ENCODE data around the gene BRI3.

The BRI3 gene

DNA sequence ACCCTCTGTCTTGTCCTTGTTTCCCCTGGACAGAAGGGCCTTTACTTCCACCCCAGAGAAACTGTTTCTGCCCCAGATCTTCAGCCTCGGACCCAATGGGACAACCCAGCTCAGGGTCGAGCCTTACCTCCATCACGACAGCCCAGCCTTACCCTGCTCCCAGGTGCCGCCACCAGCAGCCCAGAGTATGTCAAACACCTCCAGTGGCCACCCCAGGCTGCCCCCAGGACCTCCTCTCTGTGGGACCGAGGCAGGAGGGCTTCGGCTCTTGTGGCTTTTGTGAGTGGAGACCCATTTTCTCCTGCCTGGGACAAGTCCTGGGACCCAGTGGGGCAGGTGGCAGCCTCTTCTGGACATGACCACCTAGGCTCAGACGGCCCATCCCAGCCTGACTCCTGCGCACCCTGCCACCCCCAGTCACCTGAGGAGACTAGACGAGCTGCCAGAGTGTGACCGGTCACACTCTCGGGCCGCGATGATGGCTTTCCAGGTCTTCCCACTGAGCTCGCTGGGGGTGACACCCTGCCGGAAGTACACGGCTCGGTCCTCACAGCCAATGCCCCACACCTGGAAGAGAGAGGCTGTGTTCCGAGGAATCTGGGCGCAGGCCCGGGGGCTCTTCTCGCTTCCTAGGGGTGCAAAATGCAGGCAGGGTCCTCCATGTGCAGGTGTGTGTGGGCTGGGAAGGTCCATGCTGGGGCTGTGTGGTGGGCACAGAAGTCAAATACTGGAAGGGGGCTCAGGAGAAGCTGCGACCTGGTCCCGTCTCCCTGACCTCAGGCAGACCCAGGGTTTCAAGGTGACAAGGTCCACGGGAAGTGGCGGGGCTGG lies 44.9 kb upstream of the BRI3 start:
- Histone ChIP-seq H3K4me1 (ENCODE audit: insufficient read depth, low read length, severe bottlenecking) (no peaks in the 10 kb centered on the region), H3K9ac (ENCODE audit: low read length) (no peak overlapping the region), H3F3A (ENCODE audit: insufficient read depth, low read length) (no peaks in the 10 kb centered on the region), H3K9me2 (ENCODE audit: low read depth, low read length) (no peaks in the 10 kb centered on the region), H2AFZ (ENCODE audit: low read length) (no peak overlapping the region), H3K4me2 (ENCODE audit: low read length) (no peak overlapping the region), H3K4me3 (ENCODE audit: low read depth, low read length, poor library complexity, severe bottlenecking) (no peak overlapping the region), H4K20me1 (ENCODE audit: insufficient read depth, low read length) (no peaks in the 10 kb centered on the region), H3K36me3 (ENCODE audit: insufficient read depth, low read length) (peaks cover 6% of the 10 kb centered on the region; the same call in 1 of the 2 replicates), H3K27ac (ENCODE audit: low read depth, low read length, poor library complexity, severe bottlenecking) (no peak overlapping the region), H3K9me3 (ENCODE audit: low read length) (no peaks in the 10 kb centered on the region), H3K27me3 (ENCODE audit: insufficient read depth, low read length) (no peaks in the 10 kb centered on the region), H3K79me2 (ENCODE audit: insufficient read depth, low read length) (no peaks in the 10 kb centered on the region)
- TF ChIP-seq, protein P1, sequence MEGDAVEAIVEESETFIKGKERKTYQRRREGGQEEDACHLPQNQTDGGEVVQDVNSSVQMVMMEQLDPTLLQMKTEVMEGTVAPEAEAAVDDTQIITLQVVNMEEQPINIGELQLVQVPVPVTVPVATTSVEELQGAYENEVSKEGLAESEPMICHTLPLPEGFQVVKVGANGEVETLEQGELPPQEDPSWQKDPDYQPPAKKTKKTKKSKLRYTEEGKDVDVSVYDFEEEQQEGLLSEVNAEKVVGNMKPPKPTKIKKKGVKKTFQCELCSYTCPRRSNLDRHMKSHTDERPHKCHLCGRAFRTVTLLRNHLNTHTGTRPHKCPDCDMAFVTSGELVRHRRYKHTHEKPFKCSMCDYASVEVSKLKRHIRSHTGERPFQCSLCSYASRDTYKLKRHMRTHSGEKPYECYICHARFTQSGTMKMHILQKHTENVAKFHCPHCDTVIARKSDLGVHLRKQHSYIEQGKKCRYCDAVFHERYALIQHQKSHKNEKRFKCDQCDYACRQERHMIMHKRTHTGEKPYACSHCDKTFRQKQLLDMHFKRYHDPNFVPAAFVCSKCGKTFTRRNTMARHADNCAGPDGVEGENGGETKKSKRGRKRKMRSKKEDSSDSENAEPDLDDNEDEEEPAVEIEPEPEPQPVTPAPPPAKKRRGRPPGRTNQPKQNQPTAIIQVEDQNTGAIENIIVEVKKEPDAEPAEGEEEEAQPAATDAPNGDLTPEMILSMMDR (IDR thresholded peaks at IDR 0.05; ENCODE audit: low read length): no peak
- no peak for TF ChIP-seq EZH2 (IDR thresholded peaks at IDR 0.05; ENCODE audit: borderline replicate concordance, low read length)

DNA sequence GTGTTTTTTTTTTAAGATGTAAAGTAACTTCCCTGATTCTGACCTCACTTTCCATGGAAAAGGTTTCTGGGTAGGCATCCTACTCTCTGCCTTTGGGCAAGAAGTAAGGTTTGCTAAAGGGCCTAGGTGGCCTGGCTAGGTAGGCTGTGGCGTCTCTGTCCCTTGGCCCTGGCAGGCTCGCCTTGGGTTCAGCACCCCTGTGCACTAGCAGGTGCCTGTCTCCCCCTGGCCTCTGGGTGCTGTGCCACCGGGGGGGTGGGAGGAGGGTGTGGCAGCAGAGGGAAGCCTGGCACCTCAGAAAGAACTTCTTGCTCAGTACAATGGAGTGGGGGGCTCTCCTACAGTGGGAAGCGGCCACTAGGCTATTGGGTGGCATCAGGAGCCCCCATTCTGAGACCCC lies 43.4 kb upstream of the BRI3 start:
- Histone ChIP-seq H3K9me2 (ENCODE audit: low read depth, low read length) (no peaks in the 10 kb centered on the region), H3K4me2 (ENCODE audit: low read length) (no peak overlapping the region), H2AFZ (ENCODE audit: low read length) (no peak overlapping the region), H3F3A (ENCODE audit: insufficient read depth, low read length) (no peaks in the 10 kb centered on the region), H3K27ac (ENCODE audit: low read depth, low read length, poor library complexity, severe bottlenecking) (no peak overlapping the region), H4K20me1 (ENCODE audit: insufficient read depth, low read length) (no peaks in the 10 kb centered on the region), H3K4me3 (ENCODE audit: low read depth, low read length, poor library complexity, severe bottlenecking) (no peak overlapping the region), H3K79me2 (ENCODE audit: insufficient read depth, low read length) (no peaks in the 10 kb centered on the region), H3K9me3 (ENCODE audit: low read length) (no peaks in the 10 kb centered on the region), H3K27me3 (ENCODE audit: insufficient read depth, low read length) (no peaks in the 10 kb centered on the region), H3K9ac (ENCODE audit: low read length) (no peak overlapping the region), H3K4me1 (ENCODE audit: insufficient read depth, low read length, severe bottlenecking) (no peaks in the 10 kb centered on the region), H3K36me3 (ENCODE audit: insufficient read depth, low read length) (peaks cover 6% of the 10 kb centered on the region; the same call in 1 of the 2 replicates)
- no peak for TF ChIP-seq EZH2 (IDR thresholded peaks at IDR 0.05; ENCODE audit: borderline replicate concordance, low read length)
- TF ChIP-seq, protein P1 (IDR thresholded peaks at IDR 0.05; ENCODE audit: low read length): no peak

DNA sequence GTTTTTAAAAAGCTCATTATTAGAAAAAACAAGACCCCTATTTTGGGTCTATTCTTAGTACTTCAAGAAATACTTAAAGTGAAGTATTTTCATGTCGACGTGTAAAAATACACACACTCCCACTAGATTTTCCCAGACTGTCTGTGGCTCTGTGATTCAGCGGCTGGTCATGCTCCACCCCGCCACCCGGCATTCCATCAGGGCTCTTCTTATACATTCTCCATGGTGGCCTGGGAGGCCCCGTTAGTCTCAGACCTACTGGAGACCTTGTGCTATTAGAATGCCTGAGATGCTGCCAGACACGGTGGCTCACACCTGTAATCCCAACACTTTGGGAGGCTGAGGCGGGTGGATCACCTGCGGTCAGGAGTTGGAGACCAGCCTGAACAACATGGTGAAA lies 42.5 kb upstream of the BRI3 start:
- H3K27ac ChIP-seq (ENCODE audit: low read depth, low read length, poor library complexity, severe bottlenecking): no peak overlapping the region
- no peaks in the 10 kb centered on the region for H3K79me2 ChIP-seq (ENCODE audit: insufficient read depth, low read length)
- no peaks in the 10 kb centered on the region for H3K9me3 ChIP-seq (ENCODE audit: low read length)
- no peaks in the 10 kb centered on the region for H3K4me1 ChIP-seq (ENCODE audit: insufficient read depth, low read length, severe bottlenecking)
- TF ChIP-seq EZH2 (IDR thresholded peaks at IDR 0.05; ENCODE audit: borderline replicate concordance, low read length): no peak
- TF ChIP-seq, protein P1 (IDR thresholded peaks at IDR 0.05; ENCODE audit: low read length): no peak
- no peak overlapping the region for H3K4me3 ChIP-seq (ENCODE audit: low read depth, low read length, poor library complexity, severe bottlenecking)
- H3K36me3 ChIP-seq (ENCODE audit: insufficient read depth, low read length): peaks cover 6% of the 10 kb centered on the region; the same call in 1 of the 2 replicates
- no peaks in the 10 kb centered on the region for H4K20me1 ChIP-seq (ENCODE audit: insufficient read depth, low read length)
- no peak overlapping the region for H3K4me2 ChIP-seq (ENCODE audit: low read length)
- no peaks in the 10 kb centered on the region for H3K9me2 ChIP-seq (ENCODE audit: low read depth, low read length)
- H3K27me3 ChIP-seq (ENCODE audit: insufficient read depth, low read length): no peaks in the 10 kb centered on the region
- no peak overlapping the region for H3K9ac ChIP-seq (ENCODE audit: low read length)
- no peaks in the 10 kb centered on the region for H3F3A ChIP-seq (ENCODE audit: insufficient read depth, low read length)
- H2AFZ ChIP-seq (ENCODE audit: low read length): no peak overlapping the region

Data from OCI-LY1 (cell line).